HG03139 (cell line): ENCODE data around the gene C19orf18.
"Not testable (repeated sequence)": the region's sequence is repeated elsewhere in the genome, so short reads cannot be mapped to it uniquely, and the experiment has no call there.

Experiments
- ATAC-seq: cut with Tn5 transposase; IDR thresholded peaks from one replicate; pipeline ENCODE4 v1.9.1; 2021; ENCODE audit not compliant: unreplicated experiment

C19orf18 gene

GRCh38 chr19:57974434-57974833, at the start of gene C19orf18:
TSS of gene C19orf18 (minus strand) at chr19:57974534. CDS start at chr19:57974432, 102 bp downstream.
- ATAC-seq = no peak

GRCh38 chr19:58022283-58022660, 47.9 kb upstream of the C19orf18 start:
- no peak for ATAC-seq

- no peak for ATAC-seq
Measured at GRCh38 chr19:58021541-58022282, 47.4 kb upstream of the C19orf18 start.

GRCh38 chr19:58020129-58020528, 45.8 kb upstream of the C19orf18 start:
- ATAC-seq = no peak

- ATAC-seq = no peak
Measured at GRCh38 chr19:58014141-58014540, 39.8 kb upstream of the C19orf18 start.

- ATAC-seq = no peak
Measured at GRCh38 chr19:58010507-58010906, 36.2 kb upstream of the C19orf18 start.

GRCh38 chr19:58009666-58010301, 35.5 kb upstream of the C19orf18 start:
- peak; percentile 87 for ATAC-seq

GRCh38 chr19:58009301-58009665, 34.9 kb upstream of the C19orf18 start:
- ATAC-seq = no peak

- ATAC-seq = not testable (repeated sequence)
Measured at GRCh38 chr19:58008877-58009276, 34.5 kb upstream of the C19orf18 start.

- no peak for ATAC-seq
Measured at GRCh38 chr19:58007285-58007684, 33.0 kb upstream of the C19orf18 start.

GRCh38 chr19:58003174-58003828, 29.0 kb upstream of the C19orf18 start:
- ATAC-seq = no peak

- peak; percentile 89 for ATAC-seq
Measured at GRCh38 chr19:58002384-58003173, 28.2 kb upstream of the C19orf18 start, which contains the start of gene ZNF606. TSS of gene ZNF606 (minus strand) at chr19:58002820. CDS start at chr19:58001319, 1,501 bp downstream.

GRCh38 chr19:58001895-58002369, 27.6 kb upstream of the C19orf18 start:
- peak; percentile 2 for ATAC-seq

GRCh38 chr19:58000677-58001076, 26.3 kb upstream of the C19orf18 start:
- no peak for ATAC-seq

GRCh38 chr19:57992841-57993240, 18.5 kb upstream of the C19orf18 start:
- no peak for ATAC-seq

GRCh38 chr19:57978586-57979289, 4.4 kb upstream of the C19orf18 start:
- ATAC-seq = no peak

GRCh38 chr19:57964761-57965160, 9.6 kb downstream of the C19orf18 start:
- no peak for ATAC-seq

- ATAC-seq = no peak
Measured at GRCh38 chr19:57961785-57962184, 12.5 kb downstream of the C19orf18 start.

- ATAC-seq = no peak
Measured at GRCh38 chr19:57954996-57955395, 19.3 kb downstream of the C19orf18 start.

- no peak for ATAC-seq
Measured at GRCh38 chr19:57949702-57950101, 24.6 kb downstream of the C19orf18 start.
